GM21786 (cell line): ENCODE results near the gene NBL1.

ENCODE experiments used
- ATAC-seq: cut with Tn5 transposase; IDR thresholded peaks from one replicate; pipeline ENCODE4 v1.9.1; 2021; ENCODE audit not compliant: unreplicated experiment

Gene NBL1

GRCh38 chr1:19695772-19696171 lies 51.7 kb downstream of the NBL1 start:
- no peak for ATAC-seq

- ATAC-seq = no peak
Observed at GRCh38 chr1:19696820-19697219, 52.7 kb downstream of the NBL1 start.

- ATAC-seq = no peak
Observed at GRCh38 chr1:19698181-19698580, 54.1 kb downstream of the NBL1 start.

GRCh38 chr1:19700079-19700777 lies 56.1 kb downstream of the NBL1 start:
- ATAC-seq = no peak

- no peak for ATAC-seq
Observed at GRCh38 chr1:19703280-19703679, 59.2 kb downstream of the NBL1 start.

- ATAC-seq = no peak
Observed at GRCh38 chr1:19704247-19705113, 60.4 kb downstream of the NBL1 start.

GRCh38 chr1:19705464-19705863 lies 61.4 kb downstream of the NBL1 start:
- no peak for ATAC-seq

GRCh38 chr1:19706136-19706535 lies 62.0 kb downstream of the NBL1 start:
- ATAC-seq = no peak
